IMR-90 (cell line): ENCODE data around the gene ZNF296. TPM values are rescaled to one million over a fixed set of nuclear protein-coding genes. Genes with fewer than 3 reads are reported as not detected.

ENCODE experiments used
- ATAC-seq: fragments of 200-7000 bp; cut with Tn5 transposase; 2 replicates; pipeline ENCODE4 v1.9.1; 2020; ENCODE audit warnings: low read depth, mild to moderate bottlenecking, moderate library complexity
- BruUV-seq: library from RNA; stranded (reverse); fragments of 400-500 nt; replicated peaks from 2 replicates; lab custom pipeline; 2021; lab: Mats Ljungman, UMichigan
- CTCF ChIA-PET: fragments of 300-600 bp; formaldehyde crosslinking; extraction: SDS; loops from one replicate; lab custom pipeline; 2021; ENCODE audit warnings: antibody characterized with exemption; lab: Yijun Ruan, JAX
- POLR2A ChIA-PET: fragments of 300-600 bp; sonication (Branson Sonifier 250); formaldehyde crosslinking; loops from one replicate; lab custom pipeline; 2022; ENCODE audit warnings: antibody characterized with exemption; ENCODE audit not compliant: unreplicated experiment; lab: Charles Lee
- DNase-seq: peaks from one replicate; pipeline ENCODE4 v3.0.0; 2013
- H2AFZ ChIP-seq: replicated peaks from 2 replicates; pipeline ENCODE3; 2013; ENCODE audit warnings: low read length, mild to moderate bottlenecking; ENCODE audit not compliant: poor library complexity
- H2AK5ac ChIP-seq: 2 replicates; pipeline ENCODE4 v1.6.1; 2013; ENCODE audit warnings: low read depth, low read length, inconsistent platforms
- H2AK9ac ChIP-seq: replicated peaks from 2 replicates; pipeline ENCODE3; 2013; ENCODE audit warnings: mild to moderate bottlenecking, low read depth, low read length, moderate library complexity; ENCODE audit not compliant: poor library complexity
- H2BK120ac ChIP-seq: 2 replicates; pipeline ENCODE4 v1.6.1; 2013; ENCODE audit warnings: low read depth, low read length, inconsistent platforms
- H2BK15ac ChIP-seq: 3 replicates; pipeline ENCODE4 v1.6.1; 2013; ENCODE audit warnings: low read depth, low read length, inconsistent platforms
- H2BK20ac ChIP-seq: 2 replicates; pipeline ENCODE4 v1.6.1; 2013; ENCODE audit warnings: low read depth, mild to moderate bottlenecking, inconsistent platforms, low read length, moderate library complexity
- H2BK5ac ChIP-seq: 2 replicates; pipeline ENCODE4 v1.6.1; 2013; ENCODE audit warnings: mild to moderate bottlenecking, low read depth, low read length, inconsistent platforms; ENCODE audit not compliant: poor library complexity, severe bottlenecking
- H3K14ac ChIP-seq: replicated peaks from 2 replicates; pipeline ENCODE4 v1.6.1; 2013; ENCODE audit warnings: low read depth, low read length, inconsistent platforms
- H3K18ac ChIP-seq: 2 replicates; pipeline ENCODE4 v1.6.1; 2013; ENCODE audit warnings: low read depth, low read length, control low read depth
- H3K23ac ChIP-seq: 2 replicates; pipeline ENCODE4 v1.6.1; 2013; ENCODE audit warnings: low read depth, low read length, inconsistent platforms
- H3K27ac ChIP-seq: 2 replicates; pipeline ENCODE4 v1.5.1; 2013; ENCODE audit warnings: mild to moderate bottlenecking, control low read depth, low read length; ENCODE audit not compliant: insufficient read depth
- H3K27me3 ChIP-seq: 2 replicates; pipeline ENCODE4 v1.6.1; 2013; ENCODE audit warnings: low read length; ENCODE audit not compliant: control insufficient read depth, insufficient read depth
- H3K36me3 ChIP-seq: 2 replicates; pipeline ENCODE4 v1.6.1; 2013; ENCODE audit warnings: low read length, mixed read lengths; ENCODE audit not compliant: control insufficient read depth, insufficient read depth
- H3K4ac ChIP-seq: 2 replicates; pipeline ENCODE4 v1.6.1; 2013; ENCODE audit warnings: low read depth, low read length, inconsistent platforms
- H3K4me1 ChIP-seq: 2 replicates; pipeline ENCODE4 v1.6.1; 2013; ENCODE audit warnings: low read length, mixed read lengths; ENCODE audit not compliant: control insufficient read depth, insufficient read depth
- H3K4me2 ChIP-seq: 2 replicates; pipeline ENCODE4 v1.6.1; 2013; ENCODE audit warnings: low read depth, mild to moderate bottlenecking, control low read depth, low read length, moderate library complexity
- H3K4me3 ChIP-seq: 2 replicates; pipeline ENCODE4 v1.5.1; 2013; ENCODE audit warnings: low read depth, mild to moderate bottlenecking, control low read depth, low read length, moderate library complexity; ENCODE audit not compliant: insufficient read depth
- H3K56ac ChIP-seq: 2 replicates; pipeline ENCODE4 v1.6.1; 2013; ENCODE audit warnings: low read length, inconsistent platforms; ENCODE audit not compliant: insufficient read depth; ENCODE audit errors: extremely low read depth
- H3K79me1 ChIP-seq, 2 experiments: 2 replicates each; pipeline ENCODE4 v1.6.1; 2013; ENCODE audit warnings: low read length in 2 of 2, inconsistent platforms in 1 of 2, low read depth in 1 of 2
- H3K9ac ChIP-seq: 2 replicates; pipeline ENCODE4 v1.6.1; 2013; ENCODE audit warnings: low read depth, low read length, control low read depth
- H3K9me1 ChIP-seq: 2 replicates; pipeline ENCODE4 v1.6.1; 2013; ENCODE audit warnings: low read length, inconsistent platforms; ENCODE audit not compliant: insufficient read depth
- H3K9me3 ChIP-seq: 2 replicates; pipeline ENCODE4 v1.6.1; 2013; ENCODE audit warnings: low read length; ENCODE audit not compliant: control insufficient read depth, insufficient read depth
- H4K20me1 ChIP-seq: 2 replicates; pipeline ENCODE4 v1.6.1; 2013; ENCODE audit warnings: low read length, inconsistent platforms; ENCODE audit not compliant: insufficient read depth
- H4K5ac ChIP-seq: 2 replicates; pipeline ENCODE4 v1.6.1; 2013; ENCODE audit warnings: mild to moderate bottlenecking, low read depth, low read length, control low read depth
- H4K8ac ChIP-seq, 2 experiments: 2 replicates each; pipeline ENCODE4 v1.6.1; 2013; ENCODE audit warnings: low read depth in 2 of 2, low read length in 2 of 2, control low read depth in 1 of 2, inconsistent platforms in 1 of 2
- H4K91ac ChIP-seq: 2 replicates; pipeline ENCODE4 v1.6.1; 2013; ENCODE audit warnings: low read depth, low read length, inconsistent platforms; ENCODE audit not compliant: insufficient read depth
- BHLHE40 ChIP-seq: fragments of 150-350 bp; IDR thresholded peaks from 2 replicates; pipeline ENCODE4 v1.6.1; 2016; ENCODE audit warnings: mild to moderate bottlenecking, low read depth, low read length
- MAFK ChIP-seq: IDR thresholded peaks from 2 replicates; pipeline ENCODE4 v1.6.1; 2012; ENCODE audit warnings: low read depth, low read length, improper control_type of control experiment
- MXI1 ChIP-seq: IDR thresholded peaks from 2 replicates; pipeline ENCODE4 v1.6.1; 2012; ENCODE audit warnings: low read depth, mild to moderate bottlenecking, low read length, moderate library complexity, borderline replicate concordance
- RCOR1 ChIP-seq: IDR thresholded peaks from 2 replicates; pipeline ENCODE4 v1.6.1; 2012; ENCODE audit warnings: mild to moderate bottlenecking, low read length, improper control_type of control experiment; ENCODE audit not compliant: insufficient replicate concordance
- SMC3 ChIP-seq: fragments of 150-350 bp; IDR thresholded peaks from 2 replicates; pipeline ENCODE4 v1.6.1; 2016; ENCODE audit warnings: low read depth, mild to moderate bottlenecking, antibody characterized with exemption, low read length, moderate library complexity
- WGBS, 2 experiments: methylation state at CpG; one replicate each; pipeline versions ENCODE4 v1.1.5 to v1.1.7; 2013; ENCODE audit warnings: missing lambda C conversion rate in 2 of 2; ENCODE audit not compliant: insufficient read length in 1 of 2; ENCODE audit errors: extremely low coverage in 2 of 2; 5-methylcytosine and 5-hydroxymethylcytosine counted together
- dilution Hi-C: fragments of 300-500 bp; cut with HindIII; formaldehyde crosslinking; loops from one replicate; pipeline ENCODE4 v1.14.3; 2018; ENCODE audit warnings: low sequenced_read_pairs; ENCODE audit not compliant: unreplicated experiment
- in situ Hi-C: fragments of 300-500 bp; cut with MboI; formaldehyde crosslinking; loops from 3 replicates; pipeline ENCODE4 v1.14.3; 2019; ENCODE audit warnings: low sequenced_read_pairs, inconsistent platforms, mixed read lengths
- intact Hi-C: fragments of 100-400 bp; cut with micrococcal nuclease; formaldehyde crosslinking; loops from 2 replicates; pipeline ENCODE4 v1.10.0; 2022
- polyA plus RNA-seq, 3 experiments: library from polyadenylated mRNA; depleted of rRNA; stranded (reverse); fragments of >200 nt; gene quantifications; 2 replicates each; pipeline ENCODE4 v1.2.3, GENCODE V29; 2012; ENCODE audit warnings: low replicate concordance in 1 of 3
- total RNA-seq: library from RNA; depleted of rRNA; stranded (reverse); fragments of >200 nt; gene quantifications from 2 replicates; pipeline ENCODE4 v1.2.3, GENCODE V29; 2012

ZNF296 gene
- total and polyA plus RNA-seq, 2 of the 4 experiments (the other 2 are of a cell fraction): 0.10 TPM; not detected in 1

GRCh38 chr19:45025264-45025663 is 51.0 kb downstream of the ZNF296 start:
- BruUV-seq: no TSS peak
- intact Hi-C loops: no loop called here
- Histone ChIP-seq H3K4me2 (no peak overlapping the region), H3K27ac (no peak overlapping the region), H2AK9ac (no peak overlapping the region), H3K4ac (no peak overlapping the region), H3K9me3 (no peaks in the 10 kb centered on the region), H2AFZ (no peak overlapping the region), H3K27me3 (no peaks in the 10 kb centered on the region), H3K79me1 (no peaks in the 10 kb centered on the region), H3K9me1 (no peaks in the 10 kb centered on the region), H4K20me1 (no peaks in the 10 kb centered on the region), H2BK20ac (no peak overlapping the region), H3K4me3 (no peak overlapping the region), H4K5ac (no peak overlapping the region), H4K91ac (no peak overlapping the region), H4K8ac (no peak overlapping the region), H3K14ac (no peak overlapping the region), H2BK120ac (no peak overlapping the region), H2BK5ac (no peak overlapping the region), H3K9ac (no peak overlapping the region), H2AK5ac (no peak overlapping the region), H2BK15ac (no peak overlapping the region), H3K18ac (no peak overlapping the region), H3K4me1 (no peaks in the 10 kb centered on the region), H3K56ac (no peak overlapping the region), H3K23ac (no peak overlapping the region), H3K36me3 (peaks cover 18% of the 10 kb centered on the region)
- ChIA-PET CTCF (no interaction called here), POLR2A (no interaction called here)
- TF ChIP-seq SMC3 (no peak), MAFK (no peak), BHLHE40 (no peak), MXI1 (no peak), RCOR1 (no peak)
- dilution Hi-C loops: no loop called here
- in situ Hi-C loops: no loop called here
- no CpG with 5 or more reads among the region's 9 CpGs for WGBS, 2 experiments
- ATAC-seq (no peak), DNase-seq (no peak)
